Measurements from ENCODE around the gene COL5A1.

The COL5A1 gene

GRCh38 chr9:134796882-134797281 is 155.3 kb downstream of the COL5A1 start:
- FAIRE-seq: no peak

GRCh38 chr9:134800791-134801339 is 159.3 kb downstream of the COL5A1 start:
- no peak for FAIRE-seq

- no peak for FAIRE-seq
These were observed 160.7 kb downstream of the COL5A1 start for GRCh38 chr9:134802216-134802795.

- FAIRE-seq: no peak
These were observed 163.3 kb downstream of the COL5A1 start for GRCh38 chr9:134804871-134805270.

DNA sequence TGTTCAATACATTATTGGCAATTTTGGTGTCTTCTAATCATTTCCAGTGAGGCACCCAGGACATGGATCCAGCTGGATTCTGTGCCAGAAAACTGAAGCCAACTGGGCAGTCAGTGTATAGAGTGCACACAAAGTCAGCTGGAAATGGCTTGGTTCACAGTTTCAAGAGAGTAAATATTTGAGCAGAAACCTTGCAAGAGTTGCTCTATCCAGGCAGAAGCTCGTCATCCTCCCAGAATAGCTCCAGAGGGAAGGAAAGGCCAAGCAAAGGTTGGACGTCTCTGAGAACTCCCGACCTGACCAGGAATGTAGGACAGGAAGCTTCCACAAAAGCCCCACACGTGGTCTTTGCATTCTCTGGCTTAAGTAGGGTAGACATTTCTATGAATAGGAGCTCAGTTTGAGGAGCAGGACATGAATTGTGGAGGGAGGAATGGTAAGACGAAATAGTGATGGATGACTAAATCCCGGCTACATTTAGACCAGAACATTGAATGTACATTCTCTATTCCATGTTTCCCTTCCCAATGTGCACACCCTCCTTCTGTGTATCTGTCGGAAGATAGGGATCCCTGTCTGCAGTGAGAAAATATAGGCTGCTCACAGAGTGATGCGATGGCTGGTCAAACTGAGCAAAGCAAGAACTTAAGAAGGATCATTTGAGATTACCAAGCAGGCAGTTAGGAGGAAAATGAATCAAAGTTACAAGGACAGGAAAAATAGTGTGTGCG is 166.3 kb downstream of the COL5A1 start:
- no peak for FAIRE-seq

GRCh38 chr9:134808447-134808792 is 166.8 kb downstream of the COL5A1 start:
- FAIRE-seq: no peak

GRCh38 chr9:134809292-134809691 is 167.7 kb downstream of the COL5A1 start:
- no peak for FAIRE-seq

DNA sequence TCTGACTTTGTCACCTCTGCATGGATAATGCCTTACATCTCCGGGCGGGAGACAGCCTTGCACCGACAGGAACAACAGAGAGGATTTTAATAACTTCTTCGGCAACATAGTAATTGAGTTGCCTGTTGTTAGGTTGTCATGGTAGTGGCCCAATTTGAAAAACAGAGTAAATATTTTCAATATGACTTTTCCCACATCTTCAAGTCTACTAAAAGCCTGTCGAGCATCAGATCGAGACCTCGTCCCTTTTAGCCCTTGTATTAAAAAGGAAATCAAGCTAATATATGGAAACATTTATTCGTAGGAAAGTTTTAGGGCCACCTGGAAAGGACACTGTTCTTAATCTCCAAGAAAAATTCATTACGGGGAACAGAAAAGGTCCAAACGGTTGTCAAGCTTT is 168.2 kb downstream of the COL5A1 start:
- FAIRE-seq: no peak

- no peak for FAIRE-seq
These were observed 169.6 kb downstream of the COL5A1 start for GRCh38 chr9:134811079-134811672.

GRCh38 chr9:134811673-134812342 is 170.2 kb downstream of the COL5A1 start:
- no peak for FAIRE-seq

GRCh38 chr9:134812343-134812673 is 170.7 kb downstream of the COL5A1 start:
- FAIRE-seq: no peak

- FAIRE-seq: no peak
These were observed 172.2 kb downstream of the COL5A1 start for GRCh38 chr9:134813841-134814240.

- no peak for FAIRE-seq
These were observed 173.1 kb downstream of the COL5A1 start for GRCh38 chr9:134814598-134815215.

DNA sequence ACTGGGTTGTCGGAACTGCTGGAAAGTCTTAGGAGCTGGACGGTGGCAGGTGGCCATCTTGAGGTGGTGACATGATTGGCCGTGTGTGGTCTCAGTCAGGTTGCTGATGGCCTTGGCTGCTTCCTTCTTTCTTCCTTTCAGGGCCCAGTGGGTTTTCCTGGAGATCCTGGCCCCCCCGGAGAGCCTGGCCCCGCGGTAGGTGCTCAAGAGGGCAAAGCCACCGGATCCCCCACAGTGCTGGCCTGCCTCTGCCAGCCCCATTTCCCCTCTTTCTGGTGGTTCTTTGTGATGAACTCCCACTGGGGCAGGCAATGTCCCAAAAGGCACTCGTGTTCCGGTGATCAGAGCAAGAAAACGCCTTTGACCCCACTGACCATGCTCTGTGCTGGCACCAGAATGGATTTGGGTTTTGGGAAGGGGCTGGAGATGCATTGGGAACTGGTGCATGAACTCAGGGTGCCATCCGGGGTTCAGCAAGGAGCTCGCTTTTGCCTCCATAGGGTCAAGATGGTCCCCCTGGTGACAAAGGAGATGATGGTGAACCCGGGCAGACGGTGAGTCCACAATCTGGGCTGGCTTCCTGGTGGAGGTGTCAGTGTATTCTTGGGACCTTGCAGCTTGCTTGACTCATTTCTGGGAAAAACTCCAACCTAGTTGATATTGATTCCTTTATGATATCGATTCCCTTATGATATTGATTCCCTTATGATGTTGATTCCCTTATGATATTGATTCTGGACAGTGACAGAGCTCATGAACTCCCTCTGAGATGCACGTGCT is 174.0 kb downstream of the COL5A1 start:
- FAIRE-seq: no peak

DNA sequence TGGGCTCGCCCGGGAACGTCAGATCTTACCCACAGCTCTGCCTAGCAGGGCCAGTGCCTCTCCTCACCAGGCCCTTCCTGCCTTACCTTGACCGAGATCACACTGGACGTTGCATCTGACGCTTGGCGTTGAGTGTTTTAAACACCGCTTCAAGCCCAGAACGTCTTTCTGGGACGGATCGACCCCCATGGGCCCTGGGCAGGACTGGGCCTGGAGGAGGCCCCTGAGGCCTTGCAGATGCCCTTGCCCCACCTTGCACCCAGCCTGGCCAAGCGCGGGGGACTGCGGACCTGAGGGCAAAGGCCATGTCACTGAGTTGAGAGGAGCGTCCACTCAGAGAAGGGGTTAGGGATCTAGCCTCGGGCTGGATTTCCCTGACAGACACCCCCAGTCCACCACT is 174.7 kb downstream of the COL5A1 start:
- FAIRE-seq: no peak

- no peak for FAIRE-seq
These were observed 176.5 kb downstream of the COL5A1 start for GRCh38 chr9:134818000-134818568.

DNA sequence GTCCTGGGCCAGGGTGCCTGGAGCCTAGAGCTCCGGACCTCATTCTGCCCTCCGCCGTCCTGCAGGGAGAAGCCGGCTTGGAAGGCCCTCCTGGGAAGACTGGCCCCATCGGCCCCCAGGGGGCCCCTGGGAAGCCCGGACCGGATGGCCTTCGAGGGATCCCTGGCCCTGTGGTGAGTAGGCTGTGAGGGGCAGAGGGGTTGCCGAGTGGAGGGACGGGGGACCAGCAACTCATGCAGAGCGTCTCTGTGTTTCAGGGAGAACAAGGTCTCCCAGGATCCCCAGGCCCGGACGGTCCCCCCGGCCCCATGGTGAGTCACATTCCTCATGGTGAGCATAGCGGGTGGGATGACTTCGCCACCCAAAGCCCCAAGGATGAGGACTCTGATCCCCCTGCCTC is 177.0 kb downstream of the COL5A1 start:
- no peak for FAIRE-seq

- FAIRE-seq: no peak
These were observed 179.3 kb downstream of the COL5A1 start for GRCh38 chr9:134820901-134821300.

GRCh38 chr9:134822541-134822940 is 180.9 kb downstream of the COL5A1 start:
- no peak for FAIRE-seq

GRCh38 chr9:134823623-134824022 is 182.0 kb downstream of the COL5A1 start:
- no peak for FAIRE-seq

DNA sequence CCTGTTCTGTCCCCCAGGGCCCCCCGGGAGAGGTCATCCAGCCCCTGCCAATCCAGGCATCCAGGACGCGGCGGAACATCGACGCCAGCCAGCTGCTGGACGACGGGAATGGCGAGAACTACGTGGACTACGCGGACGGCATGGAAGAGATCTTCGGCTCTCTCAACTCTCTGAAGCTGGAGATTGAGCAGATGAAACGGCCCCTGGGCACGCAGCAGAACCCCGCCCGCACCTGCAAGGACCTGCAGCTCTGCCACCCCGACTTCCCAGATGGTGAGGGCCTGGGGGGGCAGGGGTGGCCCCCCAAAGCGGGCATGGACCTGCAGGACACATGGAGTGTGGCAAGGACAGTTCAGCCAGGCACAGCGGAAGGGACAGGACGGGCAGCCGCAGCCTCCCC is 183.0 kb downstream of the COL5A1 start:
- FAIRE-seq: no peak

GRCh38 chr9:134825025-134825424 is 183.4 kb downstream of the COL5A1 start:
- FAIRE-seq: no peak
